A549 (cell line): ENCODE measurements around the gene GNB1L. TPM values are rescaled to one million over a fixed set of nuclear protein-coding genes. Genes with fewer than 3 reads are reported as not detected.
A peak's percentile ranks its signal among the peaks of the same experiment; 100 is the strongest.
"Not testable (repeated sequence)": the region's sequence is repeated elsewhere in the genome, so short reads cannot be mapped to it uniquely, and the experiment has no call there.

Experiments
- ATAC-seq, 2 experiments: fragments of 200-7000 bp in 1 of 2; fragments of >200 bp in 1 of 2; cut with Nextera tagmentation in 1 of 2; cut with Tn5 transposase in 1 of 2; 3 replicates each; pipeline versions ENCODE4 v1.8.0 to v1.9.1; 2018 to 2020; ENCODE audit warnings: mild to moderate bottlenecking in 1 of 2, moderate library complexity in 1 of 2
- CTCF ChIA-PET: fragments of 300-600 bp; sonication (Branson Sonifier 250); formaldehyde crosslinking; extraction: SDS; loops from one replicate; lab custom pipeline; 2021; ENCODE audit warnings: antibody characterized with exemption, inconsistent platforms; lab: Yijun Ruan, JAX
- POLR2A ChIA-PET: fragments of 350-600 bp; formaldehyde crosslinking; extraction: SDS; loops from one replicate; lab custom pipeline; 2021; ENCODE audit warnings: antibody characterized with exemption, inconsistent platforms; lab: Yijun Ruan, JAX
- DNase-seq, 2 experiments: peaks; one replicate each; pipeline versions ENCODE4 v3.0.0 to v3.0.0-alpha.2; 2011 to 2016; ENCODE audit warnings: low read depth in 1 of 2, low spot score in 1 of 2
- FAIRE-seq: peaks from 2 replicates; lab custom pipeline; 2011; peaks lifted over from hg19 to GRCh38; lab: Jason Lieb, UNC
- H3K27ac ChIP-seq, 2 experiments: fragments of >200 bp; sonication (Bioruptor Twin); formaldehyde crosslinking; 3 replicates each; pipeline ENCODE4 v1.5.1; 2016 to 2017
- H3K4me1 ChIP-seq: fragments of >200 bp; sonication (Bioruptor Twin); formaldehyde crosslinking; 3 replicates; pipeline ENCODE4 v1.6.1; 2016
- H3K4me2 ChIP-seq: fragments of >200 bp; sonication (Bioruptor Twin); formaldehyde crosslinking; 3 replicates; pipeline ENCODE4 v1.6.1; 2016
- H3K4me3 ChIP-seq: fragments of >200 bp; sonication (Bioruptor Twin); formaldehyde crosslinking; 3 replicates; pipeline ENCODE4 v1.5.1; 2016
- H3K9me3 ChIP-seq: fragments of >200 bp; sonication (Bioruptor Twin); formaldehyde crosslinking; 3 replicates; pipeline ENCODE4 v1.6.1; 2016
- ATOH8 ChIP-seq: fragments of 250-450 bp; sonication (Bioruptor Pico); IDR thresholded peaks from 2 replicates; pipeline ENCODE4 v1.5.0; 2020; ENCODE audit warnings: low read depth, mild to moderate bottlenecking, moderate library complexity
- BCL3 ChIP-seq: fragments of >200 bp; sonication (Bioruptor Twin); formaldehyde crosslinking; IDR thresholded peaks from 3 replicates; pipeline ENCODE4 v1.6.1; 2016
- CBX2 ChIP-seq: fragments of 200-600 bp; sonication (generic); IDR thresholded peaks from 2 replicates; pipeline ENCODE4 v1.6.1; 2016; ENCODE audit warnings: low read depth, mild to moderate bottlenecking, borderline replicate concordance
- CHD2 ChIP-seq: fragments of 150-350 bp; IDR thresholded peaks from 2 replicates; pipeline ENCODE4 v1.6.1; 2014; ENCODE audit warnings: low read length; ENCODE audit not compliant: partially characterized antibody
- EHF ChIP-seq: fragments of 250-450 bp; sonication (Bioruptor Pico); IDR thresholded peaks from 2 replicates; pipeline ENCODE4 v1.5.0; 2020; ENCODE audit warnings: mild to moderate bottlenecking
- EHMT2 ChIP-seq: fragments of 200-600 bp; sonication (generic); IDR thresholded peaks from 2 replicates; pipeline ENCODE4 v1.6.1; 2016; ENCODE audit warnings: antibody characterized with exemption, low read depth, mild to moderate bottlenecking, moderate library complexity
- EP300 ChIP-seq, 2 experiments: fragments of >200 bp; sonication (Bioruptor Twin); formaldehyde crosslinking; IDR thresholded peaks; 2 replicates in 1 of 2; 3 replicates in 1 of 2; pipeline ENCODE4 v1.6.1; 2016 to 2017
- FOSL2 ChIP-seq, 2 experiments: fragments of 450-650 bp in 1 of 2; fragments of >200 bp in 1 of 2; sonication (Bioruptor Twin) in 1 of 2; formaldehyde crosslinking; IDR thresholded peaks; 2 replicates each; pipeline versions ENCODE4 v1.5.0 to v1.6.1; 2016 to 2020; ENCODE audit warnings: mild to moderate bottlenecking in 1 of 2, moderate library complexity in 1 of 2
- FOXS1 ChIP-seq: fragments of 250-450 bp; sonication (Bioruptor Pico); IDR thresholded peaks from 2 replicates; pipeline ENCODE4 v1.5.0; 2020; ENCODE audit warnings: mild to moderate bottlenecking, moderate library complexity
- HEYL ChIP-seq: fragments of 250-450 bp; sonication (Bioruptor Pico); IDR thresholded peaks from 2 replicates; pipeline ENCODE4 v1.8.0; 2021; ENCODE audit warnings: mild to moderate bottlenecking, moderate library complexity
- HOXB13 ChIP-seq: fragments of 250-450 bp; sonication (Bioruptor Pico); IDR thresholded peaks from 2 replicates; pipeline ENCODE4 v1.5.0; 2020; ENCODE audit warnings: low read depth, mild to moderate bottlenecking, moderate library complexity
- HOXB5 ChIP-seq: fragments of 250-450 bp; sonication (Bioruptor Pico); IDR thresholded peaks from 2 replicates; pipeline ENCODE4 v1.5.0; 2020; ENCODE audit warnings: mild to moderate bottlenecking, moderate library complexity
- JUN ChIP-seq, 2 experiments: fragments of >200 bp; sonication (Bioruptor Twin); formaldehyde crosslinking; IDR thresholded peaks; 2 replicates in 1 of 2; 3 replicates in 1 of 2; pipeline ENCODE4 v1.6.1; 2016 to 2017
- JUNB ChIP-seq: fragments of >200 bp; sonication (Bioruptor Twin); formaldehyde crosslinking; IDR thresholded peaks from 2 replicates; pipeline ENCODE4 v1.6.1; 2016
- MAFK ChIP-seq: fragments of 450-650 bp; IDR thresholded peaks from 2 replicates; pipeline ENCODE4 v1.6.1; 2014; ENCODE audit not compliant: partially characterized antibody
- MAX ChIP-seq: IDR thresholded peaks from 2 replicates; pipeline ENCODE4 v1.6.1; 2012
- MYC ChIP-seq: IDR thresholded peaks from 2 replicates; pipeline ENCODE4 v1.6.1; 2012; ENCODE audit warnings: mild to moderate bottlenecking, inconsistent platforms, low read length, improper control_type of control experiment, borderline replicate concordance
- RAD21 ChIP-seq, 2 experiments: fragments of >200 bp in 1 of 2; sonication (Bioruptor Twin) in 1 of 2; formaldehyde crosslinking in 1 of 2; IDR thresholded peaks in 1 of 2; conservative IDR thresholded peaks in 1 of 2; 2 replicates in 1 of 2; 3 replicates in 1 of 2; pipeline ENCODE4 v1.6.1; 2012 to 2018; ENCODE audit warnings: inconsistent platforms in 1 of 2
- RARB ChIP-seq: fragments of 250-450 bp; sonication (Bioruptor Pico); IDR thresholded peaks from 2 replicates; pipeline ENCODE4 v1.8.0; 2021; ENCODE audit warnings: mild to moderate bottlenecking, moderate library complexity
- RCOR1 ChIP-seq: fragments of 150-350 bp; IDR thresholded peaks from 2 replicates; pipeline ENCODE4 v1.6.1; 2014; ENCODE audit warnings: antibody characterized with exemption, low read length, low read depth
- ZNF302 ChIP-seq: fragments of 250-450 bp; sonication (Bioruptor Pico); IDR thresholded peaks from 2 replicates; pipeline ENCODE4 v1.9.0; 2021; ENCODE audit warnings: inconsistent platforms, mild to moderate bottlenecking, moderate library complexity
- WGBS: methylation state at CpG from one replicate; pipeline ENCODE4 v1.1.6; 2017; ENCODE audit errors: missing lambda C conversion rate; 5-methylcytosine and 5-hydroxymethylcytosine counted together
- polyA plus RNA-seq, 4 experiments: library from polyadenylated mRNA; depleted of rRNA in 3 of 4; stranded (reverse); fragments of >200 nt; fragmentation: RNase III in 1 of 4; extraction: RNeasy Plus Mini Kit Qiagen cat#74134 plus additional on column Dnase treatment in 1 of 4; gene quantifications; 2 replicates in 3 of 4; 3 replicates in 1 of 4; pipeline ENCODE4 v1.2.3, GENCODE V29; 2011 to 2017

The GNB1L gene
- polyA plus RNA-seq, 2 of the 4 experiments (the other 2 are of a cell fraction) = 1.8 to 10.3 TPM

- no peak overlapping the region for H3K4me3 ChIP-seq
- WGBS = 89% methylated on average over 12 of the region's 15 CpGs
- ChIA-PET POLR2A (no interaction called here), CTCF (interaction anchor here (1.1 to 4.2 kb wide), 2 partner anchors 9 to 153 kb away, joined by 4 to 25 read pairs; no protein-coding TSS in a partner anchor)
- peak overlapping the region in 1 of 2 experiments; percentile 65; a peak in 3 of 6 replicates for H3K27ac ChIP-seq
- DNase-seq = no peak
- ATAC-seq = no peak
- H3K9me3 ChIP-seq = no peaks in the 10 kb centered on the region
- no peak overlapping the region for H3K4me2 ChIP-seq
- FAIRE-seq = no peak
- no peak for TF ChIP-seq EHMT2
- TF ChIP-seq HOXB5 (CRISPR knock-in tag) = no peak
- no peak for TF ChIP-seq MAFK
- peaks cover 36% of the 10 kb centered on the region for H3K4me1 ChIP-seq
Observed at GRCh38 chr22:19884161-19884953, 29.7 kb upstream of the GNB1L start.

GRCh38 chr22:19883446-19883845, 28.8 kb upstream of the GNB1L start:
- POLR2A ChIA-PET, H3K9me3 ChIP-seq, DNase-seq, ATAC-seq, H3K4me2 ChIP-seq, FAIRE-seq, H3K4me3 ChIP-seq: not testable (repeated sequence)
- Histone ChIP-seq H3K4me1 (peaks cover 45% of the 10 kb centered on the region), H3K27ac (peak overlapping the region; percentile 92 to 94; a peak in 5 of 6 replicates)
- CTCF ChIA-PET = interaction anchor here (0.7 kb wide), 1 partner anchor 30 kb away, joined by 3 read pairs; no protein-coding TSS in a partner anchor
- WGBS = 91% methylated on average over 7 of the region's 8 CpGs

- H3K4me1 ChIP-seq = peaks cover 52% of the 10 kb centered on the region
- H3K4me3 ChIP-seq = no peak overlapping the region
- no peak for DNase-seq
- CTCF ChIA-PET = interaction anchor here (2.2 to 2.4 kb wide), 2 partner anchors 10 to 152 kb away, joined by 9 to 12 read pairs; no protein-coding TSS in a partner anchor
- FAIRE-seq = no peak
- no peaks in the 10 kb centered on the region for H3K9me3 ChIP-seq
- peak overlapping the region; percentile 92 to 94 for H3K27ac ChIP-seq
- peak overlapping the region; percentile 95 for H3K4me2 ChIP-seq
- TF ChIP-seq HOXB5 (CRISPR knock-in tag) = no peak
- no peak for TF ChIP-seq HOXB13 (CRISPR knock-in tag)
- no peak for TF ChIP-seq ATOH8 (CRISPR knock-in tag)
- TF ChIP-seq MAX = no peak
- no peak for TF ChIP-seq HEYL (CRISPR knock-in tag)
- TF ChIP-seq CHD2 = no peak
- 91% methylated on average over 19 of the region's 26 CpGs for whole genome bisulfite sequencing
- no peak for ATAC-seq
- POLR2A ChIA-PET = no interaction called here
Observed at GRCh38 chr22:19882446-19883381, 28.0 kb upstream of the GNB1L start.

- CTCF ChIA-PET = interaction anchor here (1.2 to 2.4 kb wide), 5 partner anchors 11 to 150 kb away, joined by 3 to 12 read pairs (median 8); no protein-coding TSS in a partner anchor
- Histone ChIP-seq H3K9me3 (no peaks in the 10 kb centered on the region), H3K4me1 (peaks cover 70% of the 10 kb centered on the region), H3K27ac (peak overlapping the region; percentile 92 to 94), H3K4me2 (peak overlapping the region; percentile 95), H3K4me3 (peak overlapping the region; percentile 36)
- FAIRE-seq (no peak), DNase-seq (peak; percentile 94 to 97), ATAC-seq (peak; percentile 86 to 90)
- POLR2A ChIA-PET = interaction anchor here (0.6 to 1.9 kb wide), 3 partner anchors 25 to 112 kb away, joined by 3 to 6 read pairs (median 3); no protein-coding TSS in a partner anchor
- 13% methylated on average over 23 of the region's 27 CpGs for WGBS
- TF ChIP-seq HOXB13 (CRISPR knock-in tag) (0 out of 2 replicates have a peak, but pooled peaks have one; percentile 21), RARB (no peak), RCOR1 (no peak), JUNB (peak; percentile 39; the same call in 1 of the 2 replicates), FOSL2 (IDR thresholded peaks at IDR 0.05) (no peak), FOSL2 (CRISPR knock-in tag; IDR thresholded peaks at IDR 0.05) (peak; percentile 92), MYC (no peak; the same call in 1 of the 2 replicates), FOXS1 (CRISPR knock-in tag) (0 out of 2 replicates have a peak, but pooled peaks have one; percentile 19), RAD21 (conservative IDR thresholded peaks at IDR 0.05 in 1 of 2, IDR thresholded peaks at IDR 0.05 in 1 of 2) (0 out of 5 replicates have a peak, but pooled peaks of 1 of the 2 experiments have one; percentile 21), BCL3 (no peak), CBX2 (no peak), EHF (no peak), HOXB5 (CRISPR knock-in tag) (no peak), JUN (IDR thresholded peaks at IDR 0.05) (peak in 1 of 2 experiments; percentile 54; a peak in 2 of 5 replicates), EP300 (IDR thresholded peaks at IDR 0.05) (peak in 1 of 2 experiments; percentile 66; a peak in 1 of 5 replicates), MAX (peak; percentile 73; the same call in 1 of the 2 replicates), ZNF302 (no peak)
Observed at GRCh38 chr22:19880786-19881569, 26.3 kb upstream of the GNB1L start.
